IPS DF 6.9 (cell line): ENCODE measurements around the gene DKKL1.

Source experiments
- DNase-seq: peaks from one replicate; pipeline ENCODE4 v3.0.0-alpha.2; 2013; ENCODE audit warnings: low read depth, low spot score
- H3K27ac ChIP-seq: one replicate; pipeline ENCODE4 v1.5.1; 2013; ENCODE audit warnings: low read length, control low read depth
- H3K27me3 ChIP-seq: 2 replicates; pipeline ENCODE4 v1.6.1; 2013; ENCODE audit warnings: mild to moderate bottlenecking, low read length; ENCODE audit not compliant: control insufficient read depth, insufficient read depth
- H3K36me3 ChIP-seq: 2 replicates; pipeline ENCODE4 v1.6.1; 2013; ENCODE audit warnings: low read length; ENCODE audit not compliant: control insufficient read depth, insufficient read depth
- H3K4me1 ChIP-seq: 2 replicates; pipeline ENCODE4 v1.6.1; 2013; ENCODE audit warnings: low read length; ENCODE audit not compliant: control insufficient read depth, insufficient read depth
- H3K4me3 ChIP-seq: 2 replicates; pipeline ENCODE4 v1.5.1; 2013; ENCODE audit warnings: mild to moderate bottlenecking, low read length
- H3K9me3 ChIP-seq: 2 replicates; pipeline ENCODE4 v1.6.1; 2013; ENCODE audit warnings: low read length, inconsistent platforms; ENCODE audit not compliant: control insufficient read depth, insufficient read depth
- WGBS: extraction: QIAGEN DNeasy Blood & Tissue Kit; methylation state at CpG from one replicate; pipeline ENCODE4 v1.1.7; 2013; ENCODE audit warnings: mixed read lengths, missing lambda C conversion rate; ENCODE audit not compliant: insufficient read length, insufficient coverage; 5-methylcytosine and 5-hydroxymethylcytosine counted together

Gene DKKL1

DNA sequence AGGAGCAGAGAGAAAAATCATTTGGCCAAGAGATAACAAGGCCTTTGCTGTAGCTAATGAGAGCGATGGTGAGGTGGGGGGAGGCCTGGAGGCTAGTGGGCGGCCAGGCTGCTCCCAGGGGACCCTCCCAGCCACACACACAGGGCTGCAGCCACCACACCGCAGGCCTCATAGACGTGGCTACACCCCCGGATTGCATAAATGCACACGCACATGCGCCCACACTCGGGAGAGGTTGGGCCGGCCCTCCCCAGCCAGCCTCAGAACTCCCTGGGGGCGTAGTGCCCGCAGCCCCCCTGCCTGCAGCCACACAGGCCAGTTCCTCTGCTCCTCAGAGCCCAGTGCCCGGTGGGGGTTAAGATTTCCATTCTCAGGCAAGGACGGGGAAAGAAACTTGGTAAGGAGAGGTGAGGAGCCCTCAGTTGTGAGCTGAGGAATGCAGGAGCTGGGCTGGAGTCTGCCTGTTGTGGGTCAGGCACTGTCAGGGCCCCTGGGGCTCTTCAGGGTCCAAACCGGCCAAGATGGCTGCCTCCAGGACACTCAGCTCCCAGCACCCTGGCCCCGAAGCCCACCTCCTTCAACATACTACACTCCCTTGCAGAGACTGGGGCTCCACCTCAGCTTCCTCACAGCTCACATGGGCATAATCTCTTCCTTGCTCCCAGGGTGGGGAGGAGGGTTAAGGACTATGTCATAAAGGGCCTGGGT is 51.6 kb downstream of the DKKL1 start:
- Histone ChIP-seq H3K4me3 (no peak overlapping the region), H3K4me1 (peaks cover 5% of the 10 kb centered on the region), H3K27me3 (no peaks in the 10 kb centered on the region), H3K27ac (no peak overlapping the region), H3K36me3 (no peaks in the 10 kb centered on the region), H3K9me3 (no peaks in the 10 kb centered on the region)
- DNase-seq = no peak
- WGBS = no CpG with 5 or more reads among the region's 15 CpGs

DNA sequence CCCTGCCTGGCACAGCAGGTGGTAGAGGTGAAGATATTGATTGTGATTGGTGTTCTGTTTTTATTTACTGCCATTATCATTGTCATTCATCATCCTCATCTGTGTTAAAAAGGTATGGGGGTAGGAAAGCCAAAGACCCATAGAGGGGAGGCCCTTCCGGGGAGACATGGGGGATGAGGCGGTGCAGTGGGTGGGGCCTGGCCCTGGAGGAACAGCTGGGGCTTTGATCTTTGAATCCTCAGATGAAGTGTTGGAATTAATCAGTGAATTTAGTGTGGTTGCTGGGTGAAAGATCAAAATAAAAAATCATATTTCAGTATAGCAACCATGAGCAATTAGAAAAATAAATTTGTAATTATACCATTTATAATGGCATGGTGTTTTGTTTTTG is 52.1 kb downstream of the DKKL1 start:
- H3K4me3 ChIP-seq = no peak overlapping the region
- no peak overlapping the region for H3K27ac ChIP-seq
- WGBS = no CpG with 5 or more reads among the region's 2 CpGs
- H3K36me3 ChIP-seq = no peaks in the 10 kb centered on the region
- no peaks in the 10 kb centered on the region for H3K9me3 ChIP-seq
- DNase-seq = no peak
- H3K4me1 ChIP-seq = peaks cover 5% of the 10 kb centered on the region
- H3K27me3 ChIP-seq = no peaks in the 10 kb centered on the region

- H3K4me1 ChIP-seq = peaks cover 5% of the 10 kb centered on the region
- no peak overlapping the region for H3K4me3 ChIP-seq
- DNase-seq = no peak
- H3K9me3 ChIP-seq = no peaks in the 10 kb centered on the region
- no peaks in the 10 kb centered on the region for H3K36me3 ChIP-seq
- peaks cover 5% of the 10 kb centered on the region; the same call in 1 of the 2 replicates for H3K27me3 ChIP-seq
- H3K27ac ChIP-seq = no peak overlapping the region
- WGBS = no CpG with 5 or more reads among the region's 7 CpGs
Observed at GRCh38 chr19:49417088-49417487, 53.4 kb downstream of the DKKL1 start.

DNA sequence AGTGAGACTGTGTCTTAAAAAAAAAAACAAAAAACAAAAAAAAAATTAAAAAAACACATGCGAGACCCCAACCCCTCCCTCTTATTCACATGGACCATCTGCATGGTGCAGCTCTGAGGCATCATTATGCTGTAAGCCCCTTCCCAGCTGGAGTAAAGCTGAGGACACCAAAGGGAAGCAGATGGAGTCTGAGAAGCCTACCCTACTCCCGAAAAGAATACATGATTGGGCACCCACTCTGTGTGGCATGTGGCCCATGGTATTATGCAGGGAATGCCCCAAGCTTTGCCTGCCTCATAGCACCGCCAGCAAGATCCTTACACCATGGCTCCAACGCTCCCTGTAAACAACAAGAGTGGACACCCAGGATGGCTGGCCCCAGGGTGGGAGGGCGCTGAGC is 54.8 kb downstream of the DKKL1 start:
- Histone ChIP-seq H3K4me3 (no peak overlapping the region), H3K36me3 (no peaks in the 10 kb centered on the region), H3K27ac (no peak overlapping the region), H3K4me1 (peaks cover 10% of the 10 kb centered on the region), H3K27me3 (peaks cover 15% of the 10 kb centered on the region), H3K9me3 (no peaks in the 10 kb centered on the region)
- no CpG with 5 or more reads among the region's 5 CpGs for WGBS
- no peak for DNase-seq

DNA sequence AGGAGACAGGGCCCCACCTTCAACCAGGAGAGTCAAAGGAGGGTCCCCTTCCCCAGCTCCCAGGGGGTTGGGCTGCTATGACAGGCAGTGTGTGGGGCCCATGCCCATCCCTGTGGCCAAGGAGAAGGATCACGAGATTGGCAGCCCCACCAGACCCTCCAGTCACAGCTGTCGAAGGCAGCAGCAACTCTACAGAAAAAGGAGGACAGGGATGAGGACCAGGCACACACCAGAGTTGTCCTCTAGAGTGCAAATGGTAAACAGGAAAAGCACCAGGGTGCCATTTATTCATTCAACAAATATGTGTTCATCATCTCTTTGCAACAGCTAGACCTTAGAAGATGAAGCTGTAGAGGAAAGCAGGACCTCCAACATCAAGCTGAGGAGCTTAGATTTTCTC is 55.5 kb downstream of the DKKL1 start:
- no peak overlapping the region for H3K27ac ChIP-seq
- H3K4me1 ChIP-seq = peaks cover 10% of the 10 kb centered on the region
- WGBS = no CpG with 5 or more reads among the region's 2 CpGs
- no peak for DNase-seq
- peaks cover 21% of the 10 kb centered on the region for H3K27me3 ChIP-seq
- H3K9me3 ChIP-seq = no peaks in the 10 kb centered on the region
- H3K4me3 ChIP-seq = no peak overlapping the region
- no peaks in the 10 kb centered on the region for H3K36me3 ChIP-seq

DNA sequence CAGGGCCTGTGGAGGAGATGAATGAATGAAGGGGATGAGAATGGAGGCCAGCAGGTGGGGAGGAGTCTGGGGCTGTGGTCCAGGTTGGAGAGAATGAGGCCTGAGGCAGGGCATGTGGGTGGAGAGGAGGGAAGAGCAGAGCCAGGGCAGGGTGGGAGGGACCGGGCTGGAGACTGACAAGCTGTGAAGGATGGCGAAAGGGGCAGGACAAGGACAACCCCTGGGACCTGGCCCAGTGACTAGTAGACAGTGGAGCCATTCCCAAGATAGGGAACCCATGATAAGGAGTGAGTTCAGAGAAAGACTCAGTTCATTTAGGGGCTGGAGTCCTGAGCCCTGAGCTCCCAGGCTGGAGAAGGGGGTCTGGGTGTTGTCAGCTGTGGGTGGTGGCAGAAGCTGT is 56.5 kb downstream of the DKKL1 start:
- no CpG with 5 or more reads among the region's 2 CpGs for WGBS

DNA sequence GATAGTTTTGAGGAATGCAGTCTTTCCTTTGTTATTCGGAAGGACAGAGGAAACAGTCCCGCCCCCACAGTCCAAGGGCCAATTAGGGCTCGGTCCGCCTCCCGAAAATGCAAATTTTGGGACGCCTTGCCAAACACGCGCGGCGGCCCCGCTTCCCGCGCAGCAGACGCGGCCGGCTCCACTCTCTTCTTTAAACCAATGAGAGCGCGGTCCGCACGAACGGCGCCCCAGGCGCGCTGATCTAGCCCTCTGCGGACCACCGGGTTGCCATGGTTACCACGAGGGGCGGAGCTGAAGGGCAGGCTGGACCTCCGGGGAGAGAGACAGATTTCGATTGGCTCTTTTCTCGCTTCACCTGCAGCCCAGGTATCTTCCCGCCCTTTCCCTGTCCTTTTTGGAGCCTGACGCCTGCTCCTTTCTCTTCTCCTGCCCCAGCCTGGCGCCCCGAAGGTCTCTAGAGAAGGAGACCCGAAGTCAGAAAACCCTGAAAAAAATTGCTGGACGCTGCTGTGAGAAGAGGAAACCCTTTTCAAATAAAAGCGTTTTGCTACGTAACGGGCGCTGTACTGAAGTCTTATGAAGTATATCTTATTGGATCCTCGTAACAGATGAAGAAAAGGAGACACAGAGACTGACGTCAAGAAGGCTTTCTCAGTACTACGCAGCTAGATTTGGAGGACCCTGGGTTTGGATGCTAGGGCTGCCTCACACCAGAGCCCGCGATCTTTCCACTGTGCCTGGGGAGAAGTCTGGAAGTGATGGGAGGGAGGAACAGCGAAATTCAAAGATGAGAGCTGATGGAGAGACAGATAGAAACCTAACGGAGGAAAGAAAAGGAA is 57.6 kb downstream of the DKKL1 start:
- Histone ChIP-seq H3K4me3 (no peak overlapping the region), H3K27ac (no peak overlapping the region), H3K4me1 (peaks cover 10% of the 10 kb centered on the region), H3K9me3 (no peaks in the 10 kb centered on the region), H3K27me3 (peaks cover 24% of the 10 kb centered on the region), H3K36me3 (no peaks in the 10 kb centered on the region)
- peak; percentile 97 for DNase-seq
- WGBS = no CpG with 5 or more reads among the region's 48 CpGs

More for the DNA sequence above, 56.5 kb downstream of the DKKL1 start:
- no peaks in the 10 kb centered on the region for H3K9me3 ChIP-seq
- H3K4me1 ChIP-seq = peaks cover 7% of the 10 kb centered on the region
- peaks cover 24% of the 10 kb centered on the region for H3K27me3 ChIP-seq
- no peaks in the 10 kb centered on the region for H3K36me3 ChIP-seq
- no peak overlapping the region for H3K27ac ChIP-seq
- H3K4me3 ChIP-seq = no peak overlapping the region
- DNase-seq = no peak

GRCh38 chr19:49421878-49422202 is 58.2 kb downstream of the DKKL1 start:
- whole genome bisulfite sequencing = no CpG with 5 or more reads among the region's 3 CpGs
- no peak overlapping the region for H3K4me3 ChIP-seq
- H3K27me3 ChIP-seq = peaks cover 24% of the 10 kb centered on the region
- peaks cover 10% of the 10 kb centered on the region for H3K4me1 ChIP-seq
- no peak for DNase-seq
- no peaks in the 10 kb centered on the region for H3K36me3 ChIP-seq
- no peaks in the 10 kb centered on the region for H3K9me3 ChIP-seq
- H3K27ac ChIP-seq = no peak overlapping the region

GRCh38 chr19:49422407-49423070 is 58.9 kb downstream of the DKKL1 start:
- WGBS = no CpG with 5 or more reads among the region's 58 CpGs
- H3K27ac ChIP-seq = no peak overlapping the region
- peak overlapping the region; percentile 28; the same call in 1 of the 2 replicates for H3K4me3 ChIP-seq
- H3K4me1 ChIP-seq = peaks cover 10% of the 10 kb centered on the region
- H3K9me3 ChIP-seq = no peaks in the 10 kb centered on the region
- H3K27me3 ChIP-seq = peaks cover 24% of the 10 kb centered on the region
- no peak for DNase-seq
- H3K36me3 ChIP-seq = no peaks in the 10 kb centered on the region

- peaks cover 13% of the 10 kb centered on the region for H3K4me1 ChIP-seq
- no CpG with 5 or more reads among the region's 42 CpGs for WGBS
- no peak for DNase-seq
Observed at GRCh38 chr19:49423071-49423984, 59.7 kb downstream of the DKKL1 start, which contains the start of gene PTH2. PTH2 (minus strand) TSS chr19:49423441; CDS start chr19:49423339, 102 bp downstream.

More at GRCh38 chr19:49423071-49423984, 59.7 kb downstream of the DKKL1 start, which contains the start of gene PTH2:
- no peaks in the 10 kb centered on the region for H3K36me3 ChIP-seq
- H3K9me3 ChIP-seq = no peaks in the 10 kb centered on the region
- H3K27me3 ChIP-seq = peaks cover 24% of the 10 kb centered on the region
- peak within 1 kb of the TSS; percentile 28; the same call in 1 of the 2 replicates for H3K4me3 ChIP-seq
- no peak within 1 kb of the TSS for H3K27ac ChIP-seq
